ENCODE results near the gene ROBO1. TPM values are rescaled to one million over a fixed set of nuclear protein-coding genes. Genes with fewer than 3 reads are reported as not detected.

ROBO1 gene
- total and polyA plus RNA-seq, 2 of the 13 experiments (the other 11 are each of a cell fraction or from before 2014, with no cell fraction given) = 52.2 to 71.0 TPM

DNA sequence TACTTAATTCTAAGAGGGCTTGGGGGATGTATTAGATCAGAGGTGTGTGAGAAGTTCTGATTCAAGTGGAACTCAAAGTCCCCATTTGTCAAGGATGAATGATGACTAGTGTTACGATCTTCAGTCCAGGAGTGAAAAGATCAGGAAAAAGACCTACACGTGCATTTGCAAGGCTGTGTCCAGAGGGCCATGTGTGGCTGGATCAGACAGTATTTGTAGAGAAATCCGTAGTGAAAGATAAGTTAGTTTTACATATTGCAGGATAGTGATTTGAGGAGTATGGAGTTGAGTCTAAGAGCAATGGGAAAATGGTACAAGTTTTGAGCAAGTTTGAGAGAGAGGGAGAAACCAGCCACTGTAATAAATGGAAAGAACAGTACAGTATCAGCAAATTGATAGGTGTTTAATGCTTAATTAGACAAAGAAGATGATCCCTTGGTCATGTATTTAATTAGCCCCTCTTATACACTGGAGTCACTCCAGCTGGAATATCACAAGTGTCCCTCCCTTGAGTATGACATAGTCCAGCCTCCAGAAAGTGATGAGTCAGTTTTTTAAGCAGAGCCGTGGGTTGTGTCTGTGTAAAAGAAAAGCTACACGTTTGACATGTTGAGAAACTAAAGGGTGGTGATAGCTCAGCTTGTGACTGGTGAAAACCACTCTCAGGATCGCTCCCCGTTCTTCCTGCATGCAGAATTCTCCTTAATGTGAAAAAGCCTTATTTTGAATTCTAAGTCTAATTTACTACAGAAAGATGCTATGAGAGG is 348.8 kb downstream of the ROBO1 start:
- Histone ChIP-seq H4K20me1 (ENCODE audit: insufficient read depth, low read length) (no peaks in the 10 kb centered on the region), H3K27ac (ENCODE audit: extremely low read length, insufficient read depth, low read length) (no peak overlapping the region), H2AFZ (ENCODE audit: low read length) (no peak overlapping the region), H3K4me1 (ENCODE audit: insufficient read depth, low read length) (no peaks in the 10 kb centered on the region), H3K36me3 (replicated peaks in 1 of 2; ENCODE audit: control insufficient read depth in 1 of 2, insufficient read depth in 2 of 2, low read length in 2 of 2) (no peaks in the 10 kb centered on the region), H3K9me3 (ENCODE audit: low read length) (no peaks in the 10 kb centered on the region), H3K4me3 (replicated peaks in 1 of 3; ENCODE audit: insufficient read depth in 1 of 3, low read depth in 2 of 3, low read length in 3 of 3) (no peak overlapping the region), H3K4me2 (ENCODE audit: low read depth, low read length) (no peak overlapping the region), H3K27me3 (ENCODE audit: control insufficient read depth in 1 of 2, insufficient read depth in 2 of 2, low read length in 2 of 2) (no peaks in the 10 kb centered on the region), H3K9ac (ENCODE audit: insufficient read depth, low read depth, low read length) (no peak overlapping the region), H3K79me2 (ENCODE audit: insufficient read depth, low read length) (no peaks in the 10 kb centered on the region)
- CTCF ChIA-PET (ENCODE audit: low intra/inter-chr PET ratio, low total read pairs) = no interaction called here
- in situ Hi-C loops (cut with HindIII; ENCODE audit: extremely low pct_ligation_motif_present, low pct_unique_long_range_greater_than_20kb) (no loop called here), intact Hi-C loops (cut with micrococcal nuclease; ENCODE audit: unreplicated experiment) (no loop called here)
- WGBS (ENCODE audit: low lambda C conversion rate) = 6% methylated on average over 7 of the region's 7 CpGs
- no peak for DNase-seq (ENCODE audit: low spot score)
- TF ChIP-seq, protein P1, sequence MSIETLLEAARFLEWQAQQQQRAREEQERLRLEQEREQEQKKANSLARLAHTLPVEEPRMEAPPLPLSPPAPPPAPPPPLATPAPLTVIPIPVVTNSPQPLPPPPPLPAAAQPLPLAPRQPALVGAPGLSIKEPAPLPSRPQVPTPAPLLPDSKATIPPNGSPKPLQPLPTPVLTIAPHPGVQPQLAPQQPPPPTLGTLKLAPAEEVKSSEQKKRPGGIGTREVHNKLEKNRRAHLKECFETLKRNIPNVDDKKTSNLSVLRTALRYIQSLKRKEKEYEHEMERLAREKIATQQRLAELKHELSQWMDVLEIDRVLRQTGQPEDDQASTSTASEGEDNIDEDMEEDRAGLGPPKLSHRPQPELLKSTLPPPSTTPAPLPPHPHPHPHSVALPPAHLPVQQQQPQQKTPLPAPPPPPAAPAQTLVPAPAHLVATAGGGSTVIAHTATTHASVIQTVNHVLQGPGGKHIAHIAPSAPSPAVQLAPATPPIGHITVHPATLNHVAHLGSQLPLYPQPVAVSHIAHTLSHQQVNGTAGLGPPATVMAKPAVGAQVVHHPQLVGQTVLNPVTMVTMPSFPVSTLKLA (IDR thresholded peaks at IDR 0.05) = peak; percentile 87
- TF ChIP-seq ARHGAP35 (CRISPR knock-in tag; IDR thresholded peaks at IDR 0.05; ENCODE audit: borderline replicate concordance) (no peak), MAFK (conservative IDR thresholded peaks at IDR 0.05 in 1 of 2, IDR thresholded peaks at IDR 0.05 in 1 of 2; ENCODE audit: low read length in 2 of 2) (peak; percentile 77 to 90), MAFF (IDR thresholded peaks at IDR 0.05; ENCODE audit: low read depth, low read length) (peak; percentile 82), RBM22 (optimal IDR thresholded peaks at IDR 0.05; ENCODE audit: low read length) (no peak)
- TF ChIP-seq, protein P2, sequence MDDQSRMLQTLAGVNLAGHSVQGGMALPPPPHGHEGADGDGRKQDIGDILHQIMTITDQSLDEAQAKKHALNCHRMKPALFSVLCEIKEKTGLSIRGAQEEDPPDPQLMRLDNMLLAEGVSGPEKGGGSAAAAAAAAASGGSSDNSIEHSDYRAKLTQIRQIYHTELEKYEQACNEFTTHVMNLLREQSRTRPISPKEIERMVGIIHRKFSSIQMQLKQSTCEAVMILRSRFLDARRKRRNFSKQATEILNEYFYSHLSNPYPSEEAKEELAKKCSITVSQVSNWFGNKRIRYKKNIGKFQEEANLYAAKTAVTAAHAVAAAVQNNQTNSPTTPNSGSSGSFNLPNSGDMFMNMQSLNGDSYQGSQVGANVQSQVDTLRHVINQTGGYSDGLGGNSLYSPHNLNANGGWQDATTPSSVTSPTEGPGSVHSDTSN (CRISPR knock-in tag; IDR thresholded peaks at IDR 0.05; ENCODE audit: borderline replicate concordance) = no peak
- ATAC-seq = no peak
- no peak for FAIRE-seq
- no TSS peak for BruUV-seq (replicated peaks)
- POLR2A ChIA-PET = no interaction called here
